Choroid plexus epithelial cell (primary cell): ENCODE data around the gene SLC25A51.

Experiments
- DNase-seq: peaks from one replicate; pipeline ENCODE4 v3.0.0-alpha.2; 2010; ENCODE audit warnings: low read depth
- H3K4me3 ChIP-seq: 2 replicates; pipeline ENCODE4 v1.5.1; 2011; ENCODE audit warnings: low read depth, mild to moderate bottlenecking, control low read depth, low read length, moderate library complexity
- TF ChIP-seq, protein P1 (sequence below): conservative IDR thresholded peaks from 2 replicates; pipeline ENCODE4 v1.5.1; 2011; ENCODE audit warnings: low read depth, mild to moderate bottlenecking, control low read depth, inconsistent platforms, low read length, moderate library complexity

The SLC25A51 gene

GRCh38 chr9:37923796-37924427 lies 20.0 kb upstream of the SLC25A51 start:
- no peak for DNase-seq
- no peak overlapping the region for H3K4me3 ChIP-seq
- TF ChIP-seq, protein P1, sequence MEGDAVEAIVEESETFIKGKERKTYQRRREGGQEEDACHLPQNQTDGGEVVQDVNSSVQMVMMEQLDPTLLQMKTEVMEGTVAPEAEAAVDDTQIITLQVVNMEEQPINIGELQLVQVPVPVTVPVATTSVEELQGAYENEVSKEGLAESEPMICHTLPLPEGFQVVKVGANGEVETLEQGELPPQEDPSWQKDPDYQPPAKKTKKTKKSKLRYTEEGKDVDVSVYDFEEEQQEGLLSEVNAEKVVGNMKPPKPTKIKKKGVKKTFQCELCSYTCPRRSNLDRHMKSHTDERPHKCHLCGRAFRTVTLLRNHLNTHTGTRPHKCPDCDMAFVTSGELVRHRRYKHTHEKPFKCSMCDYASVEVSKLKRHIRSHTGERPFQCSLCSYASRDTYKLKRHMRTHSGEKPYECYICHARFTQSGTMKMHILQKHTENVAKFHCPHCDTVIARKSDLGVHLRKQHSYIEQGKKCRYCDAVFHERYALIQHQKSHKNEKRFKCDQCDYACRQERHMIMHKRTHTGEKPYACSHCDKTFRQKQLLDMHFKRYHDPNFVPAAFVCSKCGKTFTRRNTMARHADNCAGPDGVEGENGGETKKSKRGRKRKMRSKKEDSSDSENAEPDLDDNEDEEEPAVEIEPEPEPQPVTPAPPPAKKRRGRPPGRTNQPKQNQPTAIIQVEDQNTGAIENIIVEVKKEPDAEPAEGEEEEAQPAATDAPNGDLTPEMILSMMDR, result no peak

DNA sequence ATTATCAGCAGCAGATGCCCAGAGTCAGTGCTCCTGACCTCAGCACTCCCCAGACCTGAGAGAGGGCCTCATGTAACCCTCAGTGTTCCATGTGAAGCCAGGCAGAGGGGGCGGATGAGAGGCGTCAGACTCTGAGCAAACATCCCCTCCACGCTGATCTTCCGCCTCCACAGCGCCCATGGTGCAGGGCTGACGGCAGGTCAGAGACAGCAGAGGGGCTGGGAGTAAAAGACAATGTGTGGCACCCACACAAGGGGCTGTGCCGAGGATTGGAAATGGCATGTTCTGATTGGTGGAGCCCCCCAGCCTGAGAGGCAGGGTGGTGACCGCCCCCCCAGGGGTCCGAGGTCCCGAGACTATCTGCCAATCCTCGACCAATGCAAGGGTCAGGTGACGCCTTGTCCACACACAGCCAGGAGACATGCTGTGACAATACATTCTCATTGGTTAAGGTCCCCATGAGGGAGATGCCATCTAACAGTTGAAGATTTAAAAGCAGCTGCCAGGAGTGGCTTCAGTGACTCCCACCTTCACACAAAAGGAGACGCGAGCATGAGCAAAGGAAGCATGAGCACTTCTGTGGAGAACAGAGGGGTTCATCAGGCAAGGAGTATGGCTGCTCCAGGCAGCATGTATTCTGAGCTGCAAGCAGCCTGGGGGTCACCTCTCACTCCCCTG lies 19.3 kb upstream of the SLC25A51 start:
- TF ChIP-seq, protein P1, result no peak
- DNase-seq, result no peak
- no peak overlapping the region for H3K4me3 ChIP-seq

GRCh38 chr9:37922363-37923117 lies 18.6 kb upstream of the SLC25A51 start:
- TF ChIP-seq, protein P1, result no peak
- DNase-seq, result no peak
- H3K4me3 ChIP-seq, result no peak overlapping the region

DNA sequence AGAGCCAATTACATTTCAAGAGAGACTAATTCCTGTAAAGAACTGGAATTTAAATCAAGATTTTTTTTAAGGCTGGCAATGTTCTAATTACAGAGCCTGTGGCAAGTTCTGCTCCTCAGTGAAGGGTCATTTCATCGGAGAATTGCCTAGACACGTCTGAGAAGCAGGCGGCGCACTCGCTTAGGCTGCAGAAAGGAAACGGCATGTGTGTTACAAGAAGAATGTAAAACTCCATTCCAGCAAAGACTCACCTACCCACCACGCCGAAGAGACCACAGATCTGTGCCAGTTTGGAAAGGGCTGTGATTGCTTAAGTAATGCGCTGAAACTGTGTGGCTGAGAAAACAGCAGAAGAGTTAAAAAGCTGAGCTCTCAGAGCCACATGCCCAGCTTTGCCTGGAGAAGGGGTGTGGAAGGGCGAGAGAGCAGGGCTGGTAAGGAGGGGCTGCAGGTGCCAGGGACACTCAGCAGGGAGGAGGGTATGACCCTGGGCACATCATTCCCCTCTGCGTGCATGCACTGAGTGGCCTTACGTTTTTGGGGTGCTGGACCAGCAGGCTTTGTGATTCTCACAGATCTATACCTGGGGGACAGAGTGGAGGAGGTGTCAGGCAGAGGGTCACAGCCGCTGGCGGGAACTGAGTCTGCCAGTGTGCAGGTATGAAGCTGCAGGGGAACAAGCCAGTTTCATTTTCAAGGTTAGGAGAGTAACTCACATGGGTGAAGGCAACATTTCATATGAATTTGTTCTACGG lies 17.8 kb upstream of the SLC25A51 start:
- TF ChIP-seq, protein P1, result no peak
- H3K4me3 ChIP-seq, result no peak overlapping the region
- DNase-seq, result no peak

GRCh38 chr9:37921168-37921510 lies 17.2 kb upstream of the SLC25A51 start:
- DNase-seq, result no peak
- no peak overlapping the region for H3K4me3 ChIP-seq
- TF ChIP-seq, protein P1, result no peak

DNA sequence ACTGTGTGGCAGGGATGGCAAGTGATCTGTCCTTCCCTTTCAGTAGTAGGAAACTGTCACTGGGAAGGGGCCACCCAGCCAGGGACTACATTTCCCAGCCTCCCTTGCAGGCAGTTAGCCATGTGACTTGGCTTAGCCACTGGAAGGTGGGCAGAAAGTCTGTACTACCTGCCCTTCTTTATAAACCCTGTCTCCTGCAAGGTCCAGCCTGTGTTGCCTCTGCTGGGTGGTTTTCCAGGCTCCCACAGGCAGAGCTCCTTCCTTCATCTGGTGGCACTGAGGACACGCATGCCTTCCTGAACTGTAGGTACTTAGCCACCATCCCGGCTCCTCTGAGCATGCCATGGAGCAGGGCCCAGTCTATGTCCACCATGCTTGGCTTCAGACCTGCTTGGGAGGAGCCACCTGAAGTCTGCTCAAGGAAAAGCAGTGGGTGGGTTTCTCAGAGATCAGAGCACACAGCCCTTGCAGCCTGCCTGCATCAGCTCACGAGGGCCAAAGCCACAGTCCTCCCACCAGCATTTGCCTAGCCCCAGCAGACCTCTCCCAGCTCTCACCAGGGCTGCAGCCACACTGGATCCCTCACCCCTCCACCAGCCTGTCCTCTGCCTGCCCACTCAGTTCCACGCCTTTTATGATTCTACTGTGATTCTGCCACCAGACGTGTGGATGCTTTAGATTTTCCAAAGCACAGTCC lies 16.7 kb upstream of the SLC25A51 start:
- no peak overlapping the region for H3K4me3 ChIP-seq
- TF ChIP-seq, protein P1, result no peak
- DNase-seq, result no peak
